GM12891 (cell line): ENCODE measurements around the gene CCNO.

Experiments
- POLR2A ChIP-seq: IDR thresholded peaks from 2 replicates; pipeline ENCODE4 v1.6.1; 2011; ENCODE audit warnings: low read depth, low read length, control low read depth
- POLR2AphosphoS5 ChIP-seq: IDR thresholded peaks from 2 replicates; pipeline ENCODE4 v1.6.1; 2011; ENCODE audit warnings: low read depth, low read length, control low read depth

- no peak for TF ChIP-seq POLR2A
- TF ChIP-seq POLR2AphosphoS5: no peak
Observed at GRCh38 chr5:55222985-55223811, 10.2 kb downstream of the CCNO start.
